WERI-Rb-1 (cell line): Measurements from ENCODE around the gene RCL1.
"Not testable (repeated sequence)": the region's sequence is repeated elsewhere in the genome, so short reads cannot be mapped to it uniquely, and the experiment has no call there.

Experiments
- DNase-seq: peaks from one replicate; pipeline ENCODE4 v3.0.0-alpha.2; 2020
- H3K27ac ChIP-seq: fragments of 250-450 bp; sonication (Bioruptor Pico); 2 replicates; pipeline ENCODE4 v1.5.1; 2020; ENCODE audit warnings: mild to moderate bottlenecking, moderate library complexity
- H3K27me3 ChIP-seq: fragments of 250-450 bp; sonication (Bioruptor Pico); 2 replicates; pipeline ENCODE4 v1.5.1; 2021; ENCODE audit warnings: mild to moderate bottlenecking, low read depth, moderate library complexity; ENCODE audit not compliant: insufficient read depth, severe bottlenecking
- H3K36me3 ChIP-seq: fragments of 250-450 bp; sonication (Bioruptor Pico); 2 replicates; pipeline ENCODE4 v1.5.1; 2020; ENCODE audit warnings: mild to moderate bottlenecking, moderate library complexity
- H3K4me3 ChIP-seq: 2 replicates; pipeline ENCODE4 v1.5.1; 2011; ENCODE audit warnings: low read depth, mild to moderate bottlenecking, control low read depth, low read length
- H3K9me3 ChIP-seq: fragments of 250-450 bp; sonication (Bioruptor Pico); 2 replicates; pipeline ENCODE4 v1.5.1; 2021; ENCODE audit warnings: mild to moderate bottlenecking, moderate library complexity; ENCODE audit not compliant: severe bottlenecking
- TF ChIP-seq, protein P1 (sequence below): IDR thresholded peaks from 2 replicates; pipeline ENCODE4 v1.5.1; 2011; ENCODE audit warnings: low read depth, mild to moderate bottlenecking, control low read depth, inconsistent platforms, low read length

RCL1 gene

DNA sequence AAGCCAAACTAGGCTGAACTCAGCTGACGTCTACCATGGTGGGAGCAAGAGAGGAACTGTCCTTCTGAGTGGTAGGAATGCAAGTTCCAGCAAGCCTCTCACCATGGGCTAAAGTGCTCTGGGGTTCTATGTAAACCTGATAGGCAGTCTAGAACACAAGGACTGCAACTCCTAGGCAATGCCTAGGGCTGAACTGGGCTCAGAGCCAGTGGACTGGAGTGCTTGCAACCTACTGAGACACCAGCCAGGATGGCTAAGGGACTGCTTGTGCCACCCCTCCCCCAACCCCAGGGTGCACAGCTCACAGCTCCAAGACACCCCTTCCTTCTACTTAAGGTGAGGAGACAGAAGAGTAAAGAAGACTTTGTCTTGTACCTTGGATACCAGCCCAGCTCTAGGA is 12.1 kb upstream of the RCL1 start:
- Histone ChIP-seq H3K4me3 (no peak overlapping the region), H3K9me3 (no peaks in the 10 kb centered on the region), H3K36me3 (no peaks in the 10 kb centered on the region), H3K27me3 (no peaks in the 10 kb centered on the region), H3K27ac (no peak overlapping the region)
- TF ChIP-seq, protein P1, sequence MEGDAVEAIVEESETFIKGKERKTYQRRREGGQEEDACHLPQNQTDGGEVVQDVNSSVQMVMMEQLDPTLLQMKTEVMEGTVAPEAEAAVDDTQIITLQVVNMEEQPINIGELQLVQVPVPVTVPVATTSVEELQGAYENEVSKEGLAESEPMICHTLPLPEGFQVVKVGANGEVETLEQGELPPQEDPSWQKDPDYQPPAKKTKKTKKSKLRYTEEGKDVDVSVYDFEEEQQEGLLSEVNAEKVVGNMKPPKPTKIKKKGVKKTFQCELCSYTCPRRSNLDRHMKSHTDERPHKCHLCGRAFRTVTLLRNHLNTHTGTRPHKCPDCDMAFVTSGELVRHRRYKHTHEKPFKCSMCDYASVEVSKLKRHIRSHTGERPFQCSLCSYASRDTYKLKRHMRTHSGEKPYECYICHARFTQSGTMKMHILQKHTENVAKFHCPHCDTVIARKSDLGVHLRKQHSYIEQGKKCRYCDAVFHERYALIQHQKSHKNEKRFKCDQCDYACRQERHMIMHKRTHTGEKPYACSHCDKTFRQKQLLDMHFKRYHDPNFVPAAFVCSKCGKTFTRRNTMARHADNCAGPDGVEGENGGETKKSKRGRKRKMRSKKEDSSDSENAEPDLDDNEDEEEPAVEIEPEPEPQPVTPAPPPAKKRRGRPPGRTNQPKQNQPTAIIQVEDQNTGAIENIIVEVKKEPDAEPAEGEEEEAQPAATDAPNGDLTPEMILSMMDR = no peak
- DNase-seq = no peak

DNA sequence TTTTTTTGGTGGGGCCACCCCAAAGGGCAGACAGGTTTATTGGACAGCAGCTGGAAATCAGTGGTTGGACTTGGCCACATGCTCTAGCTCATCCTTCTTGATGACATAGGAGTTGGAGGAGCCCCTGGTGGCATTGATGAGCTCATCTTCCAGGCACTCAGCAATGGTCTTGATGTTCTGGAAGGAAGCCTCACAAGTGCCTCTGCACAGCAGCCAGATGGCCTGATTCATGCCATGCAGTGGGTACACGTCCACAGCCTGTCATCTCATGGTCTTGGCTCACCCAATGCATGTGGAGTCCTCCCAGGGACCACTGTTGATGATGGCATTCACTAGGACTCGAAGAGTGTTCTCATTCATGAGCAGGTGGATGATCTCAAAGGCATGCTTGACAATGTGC is 11.3 kb upstream of the RCL1 start:
- no peaks in the 10 kb centered on the region for H3K9me3 ChIP-seq
- H3K27ac ChIP-seq = no peak overlapping the region
- no peak for DNase-seq
- H3K36me3 ChIP-seq = no peaks in the 10 kb centered on the region
- H3K27me3 ChIP-seq = no peaks in the 10 kb centered on the region
- no peak overlapping the region for H3K4me3 ChIP-seq
- TF ChIP-seq, protein P1 = no peak

DNA sequence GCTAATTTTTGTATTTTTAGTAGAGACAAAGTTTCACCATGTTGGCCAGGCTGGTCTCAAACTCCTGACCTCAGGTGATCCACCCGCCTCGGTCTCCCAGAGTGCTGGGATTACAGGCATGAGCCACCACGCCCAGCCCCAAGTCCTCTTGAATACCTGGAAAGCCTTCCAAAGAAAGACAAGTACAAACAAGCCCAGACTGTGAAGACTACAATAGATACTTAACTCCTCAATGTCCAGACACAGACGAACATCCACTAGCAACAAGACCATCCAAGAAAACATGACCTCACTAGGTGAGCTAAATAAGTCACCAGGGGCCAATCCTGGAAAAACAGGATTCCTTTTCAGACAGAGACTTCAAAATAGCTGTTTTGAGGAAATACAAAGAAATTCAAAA is 9.6 kb upstream of the RCL1 start:
- H3K27me3 ChIP-seq, DNase-seq, H3K27ac ChIP-seq, H3K9me3 ChIP-seq, H3K4me3 ChIP-seq, H3K36me3 ChIP-seq: not testable (repeated sequence)

DNA sequence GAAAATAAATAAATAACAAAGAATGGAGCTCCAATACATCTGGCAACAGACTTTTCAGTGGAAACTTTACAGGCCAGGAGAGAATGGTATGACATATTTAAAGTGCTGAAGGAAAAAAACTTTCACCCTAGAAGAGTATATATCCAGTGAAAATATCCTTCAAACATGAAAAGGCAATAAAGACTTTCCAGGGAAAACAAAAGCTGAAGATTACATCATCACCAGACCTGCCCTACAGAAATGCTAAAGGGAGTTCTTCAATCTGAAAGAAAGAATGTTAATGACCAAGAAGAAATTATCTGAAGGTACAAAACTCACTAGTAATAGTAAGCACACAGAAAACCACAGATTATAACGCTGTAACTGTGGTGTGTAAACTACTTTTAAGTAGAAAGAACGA is 8.3 kb upstream of the RCL1 start:
- no peak for DNase-seq
- Histone ChIP-seq H3K36me3 (no peaks in the 10 kb centered on the region), H3K27ac (no peak overlapping the region), H3K27me3 (no peaks in the 10 kb centered on the region), H3K4me3 (no peak overlapping the region), H3K9me3 (no peaks in the 10 kb centered on the region)
- TF ChIP-seq, protein P1 = no peak

DNA sequence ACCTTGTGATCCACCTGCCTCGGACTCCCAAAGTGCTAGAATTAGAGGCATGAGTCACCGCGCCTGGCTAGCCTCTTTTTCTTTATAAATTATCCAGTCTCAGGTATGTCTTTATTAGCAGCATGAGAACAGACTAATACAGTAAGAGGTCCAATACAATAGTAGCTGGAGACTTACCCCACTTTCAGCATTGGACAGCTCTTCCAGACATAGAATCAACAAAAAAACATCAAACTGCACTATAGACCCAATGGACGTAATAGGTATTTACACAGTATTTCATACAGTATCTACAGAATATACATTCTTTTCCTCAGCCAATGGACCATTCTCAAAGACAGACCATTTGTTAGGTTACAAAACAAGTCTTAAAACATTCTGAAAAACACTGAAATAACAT is 6.1 kb upstream of the RCL1 start:
- no peaks in the 10 kb centered on the region for H3K9me3 ChIP-seq
- no peak overlapping the region for H3K27ac ChIP-seq
- H3K27me3 ChIP-seq = no peaks in the 10 kb centered on the region
- TF ChIP-seq, protein P1 = no peak
- H3K36me3 ChIP-seq = no peaks in the 10 kb centered on the region
- DNase-seq = no peak
- H3K4me3 ChIP-seq = no peak overlapping the region

DNA sequence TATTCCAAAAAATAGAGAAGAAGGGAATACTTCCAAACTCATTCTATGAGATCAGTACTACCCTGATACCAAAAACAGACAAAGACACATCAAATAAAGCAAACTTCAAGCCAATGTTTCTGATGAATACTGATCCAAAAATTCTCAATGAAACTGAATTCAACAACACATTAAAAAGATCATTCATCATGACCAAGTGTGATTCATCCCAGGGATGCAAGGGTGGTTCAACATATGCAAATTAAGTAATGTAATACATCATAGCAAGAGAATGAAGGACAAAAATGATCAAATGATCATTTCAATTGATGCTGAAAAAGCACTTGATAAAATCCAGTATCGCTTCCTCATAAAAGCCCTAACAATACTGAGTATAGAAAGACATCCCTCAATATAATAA is 4.9 kb upstream of the RCL1 start:
- no peak for DNase-seq
- Histone ChIP-seq H3K27ac (no peak overlapping the region), H3K36me3 (no peaks in the 10 kb centered on the region), H3K9me3 (no peaks in the 10 kb centered on the region), H3K27me3 (no peaks in the 10 kb centered on the region), H3K4me3 (no peak overlapping the region)
- TF ChIP-seq, protein P1 = no peak
